Daoy (cell line): ENCODE data around the gene DGKD. TPM values are rescaled to one million over a fixed set of nuclear protein-coding genes. Genes with fewer than 3 reads are reported as not detected.

Experiments used
- DNase-seq: peaks from one replicate; pipeline ENCODE4 v3.0.0-alpha.2; 2015; ENCODE audit warnings: low read depth
- total RNA-seq: library from RNA; depleted of rRNA; stranded (reverse); fragments of >200 nt; shearing (Covaris generic); gene quantifications from 2 replicates; pipeline ENCODE4 v1.2.3, GENCODE V29; 2014

Gene DGKD
- total RNA-seq, 1 experiment from 2014 or later, result 13.5 TPM

DNA sequence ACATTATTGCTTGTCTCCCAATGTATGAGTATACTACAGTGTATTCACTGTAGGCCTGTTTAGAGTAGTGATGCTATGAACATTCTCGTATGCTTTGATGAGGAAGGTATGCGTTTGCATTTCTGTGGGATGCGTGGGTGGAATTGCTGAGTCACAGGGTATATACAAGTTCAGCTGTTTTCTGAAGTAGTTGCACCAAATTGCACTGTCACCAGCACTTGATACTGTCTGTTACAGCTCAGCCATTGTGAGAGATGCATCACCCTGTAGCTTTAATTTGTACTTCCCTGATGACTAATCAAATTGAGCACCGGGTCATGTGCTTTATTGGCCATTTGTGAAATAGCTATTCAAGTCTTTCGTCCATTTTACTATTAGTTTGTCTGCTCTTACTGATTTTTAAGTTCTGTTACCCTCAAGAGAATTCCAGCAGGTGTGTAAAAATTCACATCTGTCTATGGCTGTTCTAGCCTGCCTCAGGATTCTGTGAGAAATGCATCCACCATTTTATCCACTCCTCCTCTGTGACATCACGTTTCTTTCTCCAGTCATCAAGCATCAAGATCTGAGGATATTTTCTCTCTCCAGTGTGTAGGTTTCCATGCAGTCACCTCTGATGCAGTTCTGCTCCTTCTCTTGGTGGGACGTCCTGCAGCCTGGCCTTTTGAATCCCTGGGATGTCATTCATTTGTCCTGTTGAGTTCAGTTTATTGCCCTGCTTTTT lies 72.5 kb downstream of the DGKD start:
- DNase-seq, result peak; percentile 85

DNA sequence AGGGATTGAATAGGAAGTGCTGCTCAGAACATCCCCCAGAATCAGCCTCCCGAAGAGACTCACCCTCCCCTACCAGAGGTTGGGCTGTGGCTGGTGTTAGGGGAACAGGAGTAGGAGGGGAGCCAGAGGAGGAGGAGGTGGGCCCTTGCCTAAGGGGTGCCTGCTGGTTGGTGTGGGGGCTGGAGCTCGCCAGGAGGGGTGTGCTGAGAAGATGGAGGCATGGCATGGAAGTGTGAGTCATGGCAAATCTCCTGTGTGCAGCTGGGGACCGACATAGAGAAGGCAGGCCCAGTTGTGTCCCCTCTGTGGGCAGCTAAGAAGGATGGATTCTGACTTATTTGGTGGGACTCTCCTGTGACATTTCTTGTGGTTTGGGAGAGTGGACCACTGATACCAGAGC lies 73.7 kb downstream of the DGKD start:
- DNase-seq, result no peak

DNA sequence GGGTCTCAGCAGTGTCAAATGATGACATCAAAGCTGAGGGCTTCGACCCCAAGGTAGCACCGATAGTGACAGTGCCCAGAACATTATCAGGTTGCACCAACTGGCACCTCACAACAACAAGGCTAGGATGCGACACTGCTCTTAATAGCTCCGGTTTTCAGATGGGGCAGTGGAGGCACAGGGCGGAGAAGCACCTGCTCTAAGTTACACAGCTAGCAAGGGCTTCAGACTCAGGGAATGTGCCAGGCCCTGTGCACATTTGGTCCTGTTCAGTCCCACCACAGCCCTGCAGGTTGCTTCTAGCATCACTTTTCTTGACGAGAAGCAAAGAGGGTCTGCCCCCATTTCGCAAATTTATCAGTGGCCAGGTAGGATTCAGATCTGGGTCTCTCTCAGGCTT lies 74.1 kb downstream of the DGKD start:
- no peak for DNase-seq

DNA sequence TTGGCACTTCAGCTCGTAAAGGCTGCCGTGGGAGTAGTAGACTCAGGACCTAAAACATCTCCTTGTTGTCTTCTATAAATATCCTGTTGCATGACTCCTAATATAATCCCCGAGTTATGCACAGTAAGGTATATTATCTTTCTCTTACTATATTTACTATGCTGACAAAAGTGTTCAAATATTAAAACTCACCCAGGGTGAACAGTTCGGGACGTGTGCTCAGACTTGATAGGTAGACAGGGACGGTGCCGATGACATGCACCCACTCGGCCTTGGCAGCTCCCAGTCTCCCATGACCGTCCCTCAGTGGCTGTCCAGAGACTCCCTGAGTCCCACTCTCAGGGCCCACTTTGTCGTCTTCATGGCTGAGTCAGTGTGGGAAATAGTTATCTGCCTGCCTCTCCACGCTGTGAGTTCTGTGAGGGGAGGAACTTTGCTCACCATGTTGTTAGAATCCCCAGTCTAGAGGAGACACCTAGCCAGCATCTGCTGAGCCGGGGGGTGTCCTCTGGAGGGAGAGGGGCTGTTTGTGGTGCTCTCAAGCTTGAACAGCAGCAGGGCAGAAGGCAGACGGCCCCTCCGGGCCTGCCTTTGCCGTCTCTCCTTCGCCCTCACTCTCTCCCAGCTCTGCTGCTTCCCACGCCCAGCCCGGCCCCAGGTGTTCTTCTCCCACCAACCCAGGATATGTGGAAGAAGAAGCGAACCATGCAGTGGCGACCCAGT lies 75.0 kb downstream of the DGKD start:
- no peak for DNase-seq

DNA sequence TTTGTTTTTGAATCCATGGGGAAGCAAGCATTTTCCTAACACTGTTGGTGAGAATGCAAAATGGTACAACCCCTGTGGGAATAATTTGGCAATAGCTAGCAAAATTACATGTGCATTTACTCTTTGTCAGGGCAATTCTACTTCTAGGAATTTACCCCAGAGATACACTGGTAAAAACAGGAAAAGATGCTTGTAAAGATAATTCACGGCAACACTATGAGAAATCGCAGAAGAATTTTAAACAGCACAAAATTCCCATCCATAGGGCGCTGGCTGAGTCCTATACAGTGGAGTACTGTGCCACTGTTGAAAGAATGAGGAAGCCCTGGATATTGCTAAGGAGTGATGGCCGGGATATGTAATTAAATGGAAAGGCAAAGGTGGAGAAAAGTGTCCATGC lies 75.8 kb downstream of the DGKD start:
- peak; percentile 43 for DNase-seq

DNA sequence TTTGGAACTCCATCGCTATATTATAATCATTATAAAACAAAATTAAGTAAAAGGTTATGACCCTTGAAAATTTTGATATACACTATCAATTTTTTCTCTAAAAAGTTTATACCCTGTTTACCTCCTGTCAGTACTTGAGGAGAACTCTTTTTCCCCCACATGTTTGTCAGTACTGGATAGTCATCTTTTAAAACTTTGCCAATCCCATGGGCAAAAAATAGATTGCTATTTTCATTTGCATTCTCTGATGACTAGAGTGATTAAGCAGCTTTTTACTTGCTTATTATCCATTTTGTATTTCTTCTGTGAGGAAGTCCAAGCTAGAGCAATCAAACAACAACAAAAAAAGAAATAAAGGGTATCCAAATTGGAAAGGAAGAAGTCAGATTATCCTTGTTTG lies 76.4 kb downstream of the DGKD start:
- DNase-seq, result no peak

DNA sequence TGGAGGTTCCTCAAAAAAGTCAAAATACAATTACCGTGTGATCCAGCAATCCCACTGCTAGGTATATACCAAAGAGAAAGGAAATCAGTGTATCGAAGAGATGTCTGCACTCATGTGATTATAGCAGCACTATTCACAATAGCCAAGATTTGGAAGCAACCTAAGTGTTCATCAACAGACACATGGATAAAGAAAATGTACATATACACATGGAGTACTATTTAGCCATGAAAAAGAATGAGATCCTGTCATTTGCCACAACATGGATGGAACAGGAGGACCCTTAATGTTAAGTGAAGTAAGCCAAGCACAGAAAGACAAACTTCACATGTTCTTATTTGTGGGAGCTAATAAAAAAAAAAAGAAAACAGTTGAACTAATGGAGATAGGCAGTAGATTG lies 78.7 kb downstream of the DGKD start:
- no peak for DNase-seq

DNA sequence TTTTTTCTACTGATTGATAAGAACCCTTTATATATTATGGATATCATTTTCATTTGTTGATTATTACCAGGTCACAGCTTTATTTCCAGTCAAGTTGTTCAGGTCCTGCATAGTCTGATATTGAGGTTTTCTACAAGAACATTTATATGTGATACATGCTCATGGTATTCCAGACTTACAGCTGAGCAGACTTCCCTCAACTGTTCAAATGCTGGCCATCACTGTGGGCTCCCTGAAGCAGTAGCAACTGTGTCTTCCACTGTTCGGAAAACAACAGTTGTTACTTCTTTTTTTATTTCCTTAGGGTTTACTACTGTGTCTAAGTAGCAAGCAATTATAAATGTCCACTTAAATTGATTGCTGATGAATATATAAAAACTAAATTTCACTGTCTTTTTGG lies 79.5 kb downstream of the DGKD start:
- no peak for DNase-seq

DNA sequence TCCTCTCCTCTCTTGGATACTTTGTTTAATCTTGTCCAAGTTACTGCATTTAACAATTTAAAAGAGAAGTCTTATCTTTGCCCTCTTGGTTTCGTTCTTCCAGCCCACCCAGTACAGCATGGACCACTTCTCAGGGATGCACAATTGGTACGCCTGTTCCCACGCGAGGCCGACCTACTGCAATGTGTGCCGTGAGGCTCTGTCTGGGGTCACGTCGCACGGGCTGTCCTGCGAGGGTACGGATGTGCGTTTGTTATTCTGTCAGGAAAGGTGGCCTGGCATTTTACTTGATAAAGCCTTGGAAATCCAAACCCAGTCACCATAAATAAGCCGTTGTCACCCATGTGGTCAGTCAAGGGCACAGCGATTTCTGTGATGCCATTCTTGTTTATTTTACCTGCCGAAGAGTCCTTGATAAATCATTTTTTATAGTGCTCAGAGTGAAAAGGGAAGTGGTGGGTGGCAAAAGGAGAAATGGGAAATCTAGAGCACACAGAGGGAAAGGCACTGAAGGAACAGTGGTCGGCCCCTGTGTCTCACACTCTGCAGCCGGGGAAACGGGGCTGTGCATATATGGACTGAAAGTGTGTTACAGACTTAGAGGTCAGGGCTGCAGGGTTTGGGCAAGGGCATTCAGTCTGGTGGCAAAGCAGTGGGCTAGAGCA lies 80.5 kb downstream of the DGKD start:
- no peak for DNase-seq

DNA sequence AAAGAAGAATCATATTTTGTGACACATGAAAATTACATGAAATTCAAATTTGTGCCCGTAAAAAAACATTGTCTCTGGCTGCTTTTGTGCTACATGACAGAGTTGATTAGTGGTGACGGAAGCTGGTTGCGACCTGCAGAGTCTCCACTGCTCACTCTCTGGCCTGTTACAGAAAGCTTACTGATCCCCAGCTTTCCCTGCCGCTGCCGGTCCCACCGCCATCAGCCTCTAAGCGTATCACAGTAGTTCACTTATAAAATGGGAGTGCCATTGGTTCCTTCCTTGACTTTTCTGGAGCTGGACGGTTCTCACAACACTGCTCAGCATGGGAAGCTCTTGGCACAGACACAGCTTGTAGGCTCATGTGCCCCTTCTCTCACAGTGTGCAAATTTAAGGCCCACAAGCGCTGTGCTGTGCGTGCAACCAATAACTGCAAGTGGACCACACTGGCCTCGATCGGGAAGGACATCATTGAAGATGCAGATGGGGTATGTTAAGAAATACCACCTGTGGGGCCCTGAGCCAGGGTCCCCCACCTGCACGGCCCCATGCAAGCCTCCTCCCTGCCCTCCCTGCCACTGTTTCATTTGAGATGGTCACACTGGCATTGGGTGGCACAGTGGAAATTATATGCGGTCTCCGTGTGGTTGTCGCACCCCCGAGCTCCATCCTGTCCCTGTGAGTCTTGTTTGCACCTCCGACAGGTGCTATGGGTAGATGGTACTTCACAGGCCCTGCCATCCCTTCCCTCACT lies 81.3 kb downstream of the DGKD start:
- DNase-seq, result no peak

DNA sequence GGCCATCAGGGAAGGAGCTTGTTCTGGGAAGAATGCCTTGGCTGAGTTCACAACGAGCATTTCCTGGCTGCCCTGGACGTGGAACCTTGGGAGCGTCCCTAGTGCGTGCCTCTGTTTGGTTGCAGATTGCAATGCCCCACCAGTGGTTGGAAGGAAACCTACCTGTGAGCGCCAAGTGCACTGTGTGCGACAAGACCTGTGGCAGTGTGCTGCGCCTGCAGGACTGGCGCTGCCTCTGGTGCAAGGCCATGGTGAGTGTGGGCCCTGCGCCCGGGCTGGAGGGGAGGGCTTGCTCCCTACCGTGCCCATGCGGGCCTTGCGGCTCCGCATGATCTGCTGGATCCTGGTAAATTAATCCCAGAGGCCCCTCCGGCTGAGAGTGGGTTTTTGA lies 81.9 kb downstream of the DGKD start:
- no peak for DNase-seq

DNA sequence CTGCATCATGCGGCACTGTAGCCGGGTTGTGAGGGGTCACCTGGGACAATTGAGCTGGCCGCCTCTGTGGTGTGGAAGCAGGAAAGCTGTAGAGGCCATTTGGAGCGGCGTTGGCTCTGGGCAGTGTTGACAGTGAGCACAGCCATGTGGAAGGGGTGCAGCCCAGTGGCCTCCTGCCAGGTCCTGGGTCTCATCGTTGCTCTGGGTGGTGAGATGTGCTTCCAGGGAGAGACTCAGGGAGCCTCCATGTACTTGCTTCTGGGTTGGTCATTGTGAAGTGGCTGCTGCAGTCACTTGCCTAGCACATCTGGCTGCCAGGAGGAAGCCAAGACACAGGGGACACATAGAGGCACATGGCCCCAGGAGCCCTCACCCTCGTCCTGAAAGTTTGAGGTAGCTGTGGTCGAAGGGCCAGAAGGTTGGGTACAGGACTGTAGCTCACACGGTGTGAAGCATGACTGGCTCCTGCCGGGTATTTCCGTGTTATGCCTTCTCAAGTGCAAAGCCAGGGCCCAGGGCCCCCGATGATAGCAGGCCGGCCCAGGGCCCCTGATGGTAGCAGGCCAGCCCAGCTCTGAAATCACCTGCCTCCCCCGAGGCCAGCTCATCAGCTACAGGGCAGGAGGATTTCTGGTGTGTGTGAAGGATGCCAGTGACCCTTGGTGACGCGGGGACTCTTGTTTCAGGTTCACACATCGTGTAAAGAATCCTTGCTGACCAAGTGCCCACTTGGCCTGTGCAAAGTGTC lies 82.6 kb downstream of the DGKD start:
- no peak for DNase-seq

DNA sequence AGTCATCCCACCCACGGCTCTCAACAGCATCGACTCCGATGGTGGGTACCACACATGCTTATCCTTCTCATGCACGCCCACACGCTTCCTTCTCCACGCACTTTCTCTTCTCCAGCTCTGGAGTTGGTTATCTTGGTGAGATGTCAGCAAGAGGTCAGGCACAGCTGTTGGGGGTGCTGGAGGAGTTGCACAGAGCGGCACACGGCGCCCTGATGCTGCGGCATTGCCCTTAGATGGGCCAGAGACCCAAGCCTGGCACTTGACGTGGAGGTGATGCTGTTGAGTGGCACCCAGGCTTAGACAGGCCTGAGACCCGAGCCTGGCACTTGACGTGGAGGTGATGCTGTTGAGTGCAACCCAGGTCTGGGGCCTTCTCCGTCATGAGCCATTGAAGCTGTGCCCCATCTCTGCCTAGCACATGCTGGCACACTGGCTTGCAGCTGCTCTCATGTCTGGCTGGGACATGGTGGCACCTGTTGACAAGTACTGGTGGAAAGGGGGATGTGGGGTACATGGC lies 83.2 kb downstream of the DGKD start:
- DNase-seq, result no peak

DNA sequence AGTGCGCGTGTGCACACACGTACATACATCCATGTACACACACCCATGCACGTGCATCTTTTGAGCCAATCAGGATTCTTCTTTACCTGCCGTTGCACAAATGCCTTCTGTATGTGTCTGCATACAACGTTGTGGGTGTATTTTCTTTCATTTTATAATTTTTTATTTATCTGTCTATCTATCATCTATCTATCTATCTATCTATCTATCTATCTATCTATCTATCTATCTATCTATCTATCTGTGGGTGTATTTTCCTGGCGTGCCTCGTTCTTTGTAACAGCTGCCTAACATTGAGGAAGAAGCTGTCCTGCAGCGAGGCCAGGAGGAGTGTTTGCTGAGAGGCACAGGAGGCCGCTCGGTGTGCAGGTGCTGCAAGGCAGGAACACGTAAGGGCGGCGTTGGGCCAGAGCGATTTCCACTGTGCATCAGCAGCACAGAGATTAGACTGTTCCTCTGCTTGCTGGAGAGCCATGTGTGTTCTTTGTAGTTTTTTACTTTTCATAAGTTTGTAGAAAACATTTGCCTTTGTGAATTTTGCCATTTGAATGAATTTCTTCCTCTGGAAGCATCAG lies 84.4 kb downstream of the DGKD start:
- DNase-seq, result no peak

DNA sequence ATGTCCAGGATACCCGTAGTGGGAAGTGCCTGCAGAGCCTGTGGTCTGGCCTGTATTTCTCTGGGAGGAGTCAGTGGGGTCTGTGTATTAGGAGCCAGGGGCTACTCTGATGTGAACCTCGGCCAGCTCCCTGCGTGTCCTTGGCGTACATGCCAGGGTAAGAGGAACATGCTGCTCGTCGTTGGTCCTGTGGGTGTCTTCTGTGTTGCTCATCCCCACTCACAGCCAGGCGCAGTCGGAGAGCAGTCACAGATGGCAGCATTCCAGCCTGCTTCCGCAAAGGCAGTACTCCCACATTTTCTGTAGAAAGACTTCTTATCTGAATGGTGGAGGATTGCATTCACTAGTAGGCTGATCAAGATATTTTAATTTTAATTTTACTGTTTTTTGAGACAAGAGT lies 84.9 kb downstream of the DGKD start:
- DNase-seq, result no peak

DNA sequence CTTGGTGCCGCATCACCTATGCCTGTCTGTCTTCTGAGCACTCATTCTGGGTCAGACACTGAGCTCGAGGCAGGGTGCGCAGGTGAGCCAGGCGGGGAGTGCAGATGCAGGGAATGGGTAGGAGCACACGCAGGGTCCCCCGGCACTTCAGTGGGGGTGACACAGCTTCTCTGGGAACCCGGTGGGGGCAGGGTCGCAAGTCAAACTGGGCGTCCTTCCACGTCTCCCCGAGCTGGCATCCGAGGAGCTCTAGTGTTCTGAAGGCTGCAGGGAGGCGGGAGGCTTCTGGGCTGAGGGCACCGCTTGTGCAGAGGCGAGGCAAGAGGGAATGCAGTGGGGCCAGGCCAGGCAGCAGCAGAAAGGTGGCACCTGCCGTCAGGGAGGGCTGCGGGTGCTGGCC lies 86.0 kb downstream of the DGKD start:
- no peak for DNase-seq

DNA sequence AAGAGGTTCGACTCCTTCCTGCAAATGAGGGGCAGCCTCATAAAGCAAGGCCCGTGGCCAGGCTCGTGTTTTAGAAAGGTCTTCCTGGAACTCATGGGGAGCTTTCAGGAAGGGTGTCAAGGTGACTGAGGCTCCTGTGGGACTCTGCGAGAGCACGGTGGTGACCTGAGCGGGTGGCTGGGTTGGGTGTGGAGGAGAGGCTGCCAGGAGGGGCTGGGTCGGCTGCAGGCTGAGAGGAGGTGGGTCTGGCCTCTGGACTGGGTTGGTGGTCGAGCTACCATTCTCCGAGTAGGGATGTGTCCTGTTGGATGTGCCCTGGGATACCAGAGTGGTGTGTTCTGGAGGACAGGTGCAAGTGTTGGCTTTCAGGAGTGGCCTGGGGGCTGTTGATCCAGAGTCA lies 86.4 kb downstream of the DGKD start:
- DNase-seq, result no peak

DNA sequence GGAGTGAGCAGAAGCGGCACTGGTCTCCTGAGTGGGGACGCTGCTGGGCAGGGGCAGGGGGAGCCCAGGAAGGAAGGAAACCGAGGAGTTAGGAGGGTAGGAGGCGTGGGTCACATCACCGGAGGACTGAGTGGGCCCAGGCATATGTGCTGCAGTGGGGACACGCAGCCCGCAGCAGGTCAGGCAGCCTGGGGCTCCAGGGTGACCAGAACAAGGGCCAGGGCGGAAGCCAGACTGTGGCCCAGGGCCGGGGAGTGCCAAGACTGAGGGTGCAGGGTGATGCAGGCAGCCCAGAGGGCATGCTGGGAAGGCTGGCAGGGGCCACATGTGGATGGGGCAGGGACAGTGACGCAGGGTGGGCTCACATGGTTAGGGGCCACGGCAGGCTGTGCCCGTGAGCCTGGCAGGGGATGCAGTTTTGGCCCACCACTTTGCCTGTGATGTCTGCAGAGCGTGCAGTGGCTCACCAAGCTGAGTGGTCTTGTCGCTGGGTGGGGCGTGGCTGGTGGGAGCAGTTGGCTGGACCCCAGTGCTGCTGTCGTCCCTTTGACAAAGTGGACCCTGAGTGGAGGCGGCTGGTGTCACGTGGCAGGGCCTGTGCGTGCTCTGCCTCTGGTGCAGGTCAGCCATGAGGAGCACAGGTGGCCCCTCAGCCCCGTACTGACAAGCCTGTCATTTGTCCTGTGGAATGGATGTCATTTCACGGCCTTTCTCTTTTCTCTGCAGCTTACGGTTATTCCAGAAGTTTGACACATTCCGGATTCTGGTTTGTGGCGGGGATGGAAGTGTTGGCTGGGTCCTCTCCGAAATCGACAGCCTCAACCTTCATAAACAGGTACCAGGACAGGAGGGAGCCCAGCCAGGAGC lies 87.1 kb downstream of the DGKD start:
- no peak for DNase-seq

DNA sequence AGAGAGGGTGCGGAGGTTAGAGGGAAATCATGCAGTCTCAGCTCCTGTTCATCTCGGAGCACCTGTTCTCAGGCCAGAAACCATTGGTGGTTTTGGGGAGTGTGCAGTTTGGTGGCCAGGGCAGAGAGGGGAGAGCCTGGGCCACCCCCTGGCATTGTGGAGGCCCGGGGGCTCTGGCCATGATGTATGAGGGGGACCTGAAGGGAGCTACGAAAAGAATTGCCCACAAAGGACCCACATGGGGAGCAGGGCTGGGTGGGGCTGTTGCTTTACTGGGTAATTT lies 87.7 kb downstream of the DGKD start:
- DNase-seq, result no peak

DNA sequence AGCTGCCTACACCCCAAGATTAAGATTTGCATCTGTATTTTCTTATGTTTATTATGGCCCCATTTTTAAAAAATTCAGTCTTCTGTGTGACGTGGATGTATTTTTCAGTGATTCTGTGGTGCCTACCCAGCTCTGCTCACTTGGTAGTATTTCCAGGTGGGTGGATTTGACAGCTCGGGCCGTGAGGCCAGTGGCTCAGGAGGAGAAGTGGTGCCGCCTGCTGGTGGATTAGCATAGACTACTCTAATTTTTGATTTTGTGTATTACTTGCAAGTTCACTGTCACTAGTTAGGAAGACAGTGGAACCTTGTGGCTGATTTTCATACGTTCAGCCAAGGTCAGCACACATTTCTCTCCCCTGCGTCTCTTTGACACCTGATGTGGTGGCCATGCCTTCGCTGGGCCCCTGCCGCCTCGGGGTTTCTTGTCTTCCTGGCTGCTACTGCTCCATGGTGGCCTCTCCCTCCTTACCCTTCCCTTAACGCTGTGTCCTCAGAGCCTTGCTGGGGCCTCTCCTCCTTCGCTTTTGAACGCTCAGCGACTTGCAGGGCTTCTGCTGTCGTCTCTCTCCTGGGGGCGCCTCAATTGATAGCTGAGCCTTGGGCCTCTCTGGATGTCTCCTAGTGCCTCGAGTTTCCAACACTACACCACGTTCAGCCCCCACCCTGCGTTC lies 89.4 kb downstream of the DGKD start:
- DNase-seq, result peak; percentile 80
